Measurements from ENCODE around the gene NEUROG1. TPM values are rescaled to one million over a fixed set of nuclear protein-coding genes. Genes with fewer than 3 reads are reported as not detected.
A peak's percentile ranks its signal among the peaks of the same experiment; 100 is the strongest.

NEUROG1 gene
- total and polyA plus RNA-seq, 2 experiments from 2014 or later, result 0.16 TPM; not detected in 1

DNA sequence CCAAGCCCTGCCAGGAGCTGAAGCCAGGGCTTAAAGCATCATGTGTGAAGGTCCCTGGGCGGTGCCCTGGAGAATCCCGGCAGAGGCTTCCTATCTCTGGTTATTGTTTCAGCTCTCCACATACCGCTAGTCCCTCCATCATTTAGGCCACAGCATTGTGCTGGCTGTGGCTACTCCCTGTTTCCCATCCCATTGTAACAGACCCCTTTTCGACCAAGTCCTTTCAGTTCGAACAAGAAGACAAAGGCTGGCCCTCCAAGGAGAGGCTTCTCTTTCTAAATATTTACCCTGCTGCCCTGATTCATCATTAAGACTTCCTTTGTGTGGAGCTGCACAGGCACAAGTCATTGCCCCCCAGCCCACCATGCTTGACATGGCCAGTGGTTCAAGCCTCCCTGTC, 41.6 kb downstream of the NEUROG1 start (continued):
- TF ChIP-seq, protein P1, sequence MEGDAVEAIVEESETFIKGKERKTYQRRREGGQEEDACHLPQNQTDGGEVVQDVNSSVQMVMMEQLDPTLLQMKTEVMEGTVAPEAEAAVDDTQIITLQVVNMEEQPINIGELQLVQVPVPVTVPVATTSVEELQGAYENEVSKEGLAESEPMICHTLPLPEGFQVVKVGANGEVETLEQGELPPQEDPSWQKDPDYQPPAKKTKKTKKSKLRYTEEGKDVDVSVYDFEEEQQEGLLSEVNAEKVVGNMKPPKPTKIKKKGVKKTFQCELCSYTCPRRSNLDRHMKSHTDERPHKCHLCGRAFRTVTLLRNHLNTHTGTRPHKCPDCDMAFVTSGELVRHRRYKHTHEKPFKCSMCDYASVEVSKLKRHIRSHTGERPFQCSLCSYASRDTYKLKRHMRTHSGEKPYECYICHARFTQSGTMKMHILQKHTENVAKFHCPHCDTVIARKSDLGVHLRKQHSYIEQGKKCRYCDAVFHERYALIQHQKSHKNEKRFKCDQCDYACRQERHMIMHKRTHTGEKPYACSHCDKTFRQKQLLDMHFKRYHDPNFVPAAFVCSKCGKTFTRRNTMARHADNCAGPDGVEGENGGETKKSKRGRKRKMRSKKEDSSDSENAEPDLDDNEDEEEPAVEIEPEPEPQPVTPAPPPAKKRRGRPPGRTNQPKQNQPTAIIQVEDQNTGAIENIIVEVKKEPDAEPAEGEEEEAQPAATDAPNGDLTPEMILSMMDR (conservative IDR thresholded peaks at IDR 0.05; ENCODE audit: low read depth in 2 of 2), result no peak
- TF ChIP-seq, protein P2, sequence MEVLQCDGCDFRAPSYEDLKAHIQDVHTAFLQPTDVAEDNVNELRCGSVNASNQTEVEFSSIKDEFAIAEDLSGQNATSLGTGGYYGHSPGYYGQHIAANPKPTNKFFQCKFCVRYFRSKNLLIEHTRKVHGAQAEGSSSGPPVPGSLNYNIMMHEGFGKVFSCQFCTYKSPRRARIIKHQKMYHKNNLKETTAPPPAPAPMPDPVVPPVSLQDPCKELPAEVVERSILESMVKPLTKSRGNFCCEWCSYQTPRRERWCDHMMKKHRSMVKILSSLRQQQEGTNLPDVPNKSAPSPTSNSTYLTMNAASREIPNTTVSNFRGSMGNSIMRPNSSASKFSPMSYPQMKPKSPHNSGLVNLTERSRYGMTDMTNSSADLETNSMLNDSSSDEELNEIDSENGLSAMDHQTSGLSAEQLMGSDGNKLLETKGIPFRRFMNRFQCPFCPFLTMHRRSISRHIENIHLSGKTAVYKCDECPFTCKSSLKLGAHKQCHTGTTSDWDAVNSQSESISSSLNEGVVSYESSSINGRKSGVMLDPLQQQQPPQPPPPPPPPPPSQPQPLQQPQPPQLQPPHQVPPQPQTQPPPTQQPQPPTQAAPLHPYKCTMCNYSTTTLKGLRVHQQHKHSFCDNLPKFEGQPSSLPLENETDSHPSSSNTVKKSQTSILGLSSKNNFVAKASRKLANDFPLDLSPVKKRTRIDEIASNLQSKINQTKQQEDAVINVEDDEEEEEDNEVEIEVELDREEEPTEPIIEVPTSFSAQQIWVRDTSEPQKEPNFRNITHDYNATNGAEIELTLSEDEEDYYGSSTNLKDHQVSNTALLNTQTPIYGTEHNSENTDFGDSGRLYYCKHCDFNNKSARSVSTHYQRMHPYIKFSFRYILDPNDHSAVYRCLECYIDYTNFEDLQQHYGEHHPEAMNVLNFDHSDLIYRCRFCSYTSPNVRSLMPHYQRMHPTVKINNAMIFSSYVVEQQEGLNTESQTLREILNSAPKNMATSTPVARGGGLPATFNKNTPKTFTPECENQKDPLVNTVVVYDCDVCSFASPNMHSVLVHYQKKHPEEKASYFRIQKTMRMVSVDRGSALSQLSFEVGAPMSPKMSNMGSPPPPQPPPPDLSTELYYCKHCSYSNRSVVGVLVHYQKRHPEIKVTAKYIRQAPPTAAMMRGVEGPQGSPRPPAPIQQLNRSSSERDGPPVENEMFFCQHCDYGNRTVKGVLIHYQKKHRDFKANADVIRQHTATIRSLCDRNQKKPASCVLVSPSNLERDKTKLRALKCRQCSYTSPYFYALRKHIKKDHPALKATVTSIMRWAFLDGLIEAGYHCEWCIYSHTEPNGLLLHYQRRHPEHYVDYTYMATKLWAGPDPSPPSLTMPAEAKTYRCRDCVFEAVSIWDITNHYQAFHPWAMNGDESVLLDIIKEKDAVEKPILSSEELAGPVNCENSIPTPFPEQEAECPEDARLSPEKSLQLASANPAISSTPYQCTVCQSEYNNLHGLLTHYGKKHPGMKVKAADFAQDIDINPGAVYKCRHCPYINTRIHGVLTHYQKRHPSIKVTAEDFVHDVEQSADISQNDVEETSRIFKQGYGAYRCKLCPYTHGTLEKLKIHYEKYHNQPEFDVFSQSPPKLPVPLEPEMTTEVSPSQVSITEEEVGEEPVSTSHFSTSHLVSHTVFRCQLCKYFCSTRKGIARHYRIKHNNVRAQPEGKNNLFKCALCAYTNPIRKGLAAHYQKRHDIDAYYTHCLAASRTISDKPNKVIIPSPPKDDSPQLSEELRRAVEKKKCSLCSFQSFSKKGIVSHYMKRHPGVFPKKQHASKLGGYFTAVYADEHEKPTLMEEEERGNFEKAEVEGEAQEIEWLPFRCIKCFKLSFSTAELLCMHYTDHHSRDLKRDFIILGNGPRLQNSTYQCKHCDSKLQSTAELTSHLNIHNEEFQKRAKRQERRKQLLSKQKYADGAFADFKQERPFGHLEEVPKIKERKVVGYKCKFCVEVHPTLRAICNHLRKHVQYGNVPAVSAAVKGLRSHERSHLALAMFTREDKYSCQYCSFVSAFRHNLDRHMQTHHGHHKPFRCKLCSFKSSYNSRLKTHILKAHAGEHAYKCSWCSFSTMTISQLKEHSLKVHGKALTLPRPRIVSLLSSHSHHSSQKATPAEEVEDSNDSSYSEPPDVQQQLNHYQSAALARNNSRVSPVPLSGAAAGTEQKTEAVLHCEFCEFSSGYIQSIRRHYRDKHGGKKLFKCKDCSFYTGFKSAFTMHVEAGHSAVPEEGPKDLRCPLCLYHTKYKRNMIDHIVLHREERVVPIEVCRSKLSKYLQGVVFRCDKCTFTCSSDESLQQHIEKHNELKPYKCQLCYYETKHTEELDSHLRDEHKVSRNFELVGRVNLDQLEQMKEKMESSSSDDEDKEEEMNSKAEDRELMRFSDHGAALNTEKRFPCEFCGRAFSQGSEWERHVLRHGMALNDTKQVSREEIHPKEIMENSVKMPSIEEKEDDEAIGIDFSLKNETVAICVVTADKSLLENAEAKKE (CRISPR knock-in tag; IDR thresholded peaks at IDR 0.05), result no peak
- TF ChIP-seq NANOG (IDR thresholded peaks at IDR 0.05; ENCODE audit: borderline replicate concordance) (no peak), POLR2AphosphoS5 (IDR thresholded peaks at IDR 0.05; ENCODE audit: low read depth) (no peak), ZNF114 (CRISPR knock-in tag; IDR thresholded peaks at IDR 0.05) (no peak), ZNF331 (CRISPR knock-in tag; IDR thresholded peaks at IDR 0.05; ENCODE audit: low read depth) (no peak)

DNA sequence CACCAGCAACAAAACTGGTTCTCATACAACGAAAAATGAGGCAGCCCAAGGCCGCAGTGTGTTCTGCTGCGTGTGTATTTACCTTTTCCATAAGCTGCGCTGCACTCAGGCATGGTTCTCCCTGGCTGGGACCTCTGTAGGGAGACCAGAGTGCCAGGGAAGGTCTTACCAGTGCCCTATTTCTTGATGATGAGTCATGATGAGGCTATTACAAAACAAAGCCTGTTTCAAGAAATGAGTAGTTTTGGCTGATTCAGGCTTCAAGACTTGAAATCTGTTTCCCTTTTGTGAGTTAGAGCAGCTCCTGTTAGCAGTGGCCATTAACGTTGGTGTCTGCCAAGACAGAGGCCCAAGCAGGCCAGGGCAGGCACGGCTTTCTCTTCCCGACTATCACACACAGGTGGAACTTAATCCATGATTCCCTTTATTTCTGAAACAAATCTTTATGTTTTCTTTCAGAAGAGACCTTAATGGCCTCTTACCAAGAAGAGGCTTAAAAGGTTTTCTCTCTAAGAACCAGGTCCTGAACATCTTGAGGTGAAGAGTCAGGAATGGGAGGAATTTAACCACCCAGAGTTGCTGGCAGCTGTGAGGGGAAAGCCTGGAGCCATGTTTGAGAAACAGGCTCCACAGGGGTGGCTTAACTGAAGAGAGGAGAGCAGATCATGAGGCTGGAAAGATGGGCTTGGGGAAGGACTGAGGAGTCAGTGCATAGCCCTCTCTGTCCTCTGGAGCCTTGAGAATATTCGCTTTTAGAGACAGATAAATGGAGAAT, 42.2 kb downstream of the NEUROG1 start:
- peaks cover 100% of the 10 kb centered on the region for H3K27me3 ChIP-seq (ENCODE audit: insufficient read depth)
- H3K27ac Mint-ChIP-seq, result no peak overlapping the region
- H3K27ac ChIP-seq (ENCODE audit: low read depth), result no peak overlapping the region
- no peaks in the 10 kb centered on the region for H3K79me2 ChIP-seq (replicated peaks; ENCODE audit: insufficient read depth)
- H3K27me3 Mint-ChIP-seq (ENCODE audit: insufficient read depth, low read depth, poor library complexity), result peaks cover 85% of the 10 kb centered on the region
- peaks cover 29% of the 10 kb centered on the region for H3K4me1 Mint-ChIP-seq
- H3F3A ChIP-seq (replicated peaks; ENCODE audit: low read depth), result peaks cover 13% of the 10 kb centered on the region; the same call in 1 of the 2 replicates
- no peaks in the 10 kb centered on the region for H3K36me3 ChIP-seq (ENCODE audit: insufficient read depth)
- H3K36me3 Mint-ChIP-seq (ENCODE audit: low read depth), result no peaks in the 10 kb centered on the region
- no peak overlapping the region for H3K4me2 ChIP-seq
- H3K9me2 ChIP-seq (ENCODE audit: insufficient read depth), result peaks cover 4% of the 10 kb centered on the region; the same call in 1 of the 2 replicates
- H4K20me1 ChIP-seq (replicated peaks; ENCODE audit: insufficient read depth), result peaks cover 10% of the 10 kb centered on the region; the same call in 1 of the 2 replicates
- 0 out of 3 replicates have a peak, but pooled peaks cover under 1% of the 10 kb centered on the region for H3K9me3 Mint-ChIP-seq
- DNase-seq (ENCODE audit: low spot score), result peak; percentile 39
- H3K4me3 ChIP-seq, result no peak overlapping the region
- H2AFZ ChIP-seq, result no peak overlapping the region
- H3K4me1 ChIP-seq (ENCODE audit: insufficient read depth), result peaks cover 33% of the 10 kb centered on the region
- ATAC-seq, result no peak
- H3K4me3 Mint-ChIP-seq, result no peak overlapping the region
- TF ChIP-seq NANOG (IDR thresholded peaks at IDR 0.05; ENCODE audit: borderline replicate concordance), result no peak
- no peak for TF ChIP-seq ZNF114 (CRISPR knock-in tag; IDR thresholded peaks at IDR 0.05)
- no peak for TF ChIP-seq EZH2 (IDR thresholded peaks at IDR 0.05; ENCODE audit: low read depth, unreplicated experiment)
- TF ChIP-seq POLR2AphosphoS5 (IDR thresholded peaks at IDR 0.05; ENCODE audit: low read depth), result no peak
- TF ChIP-seq JUNB (IDR thresholded peaks at IDR 0.05; ENCODE audit: unreplicated experiment), result no peak
- TF ChIP-seq, protein P3, sequence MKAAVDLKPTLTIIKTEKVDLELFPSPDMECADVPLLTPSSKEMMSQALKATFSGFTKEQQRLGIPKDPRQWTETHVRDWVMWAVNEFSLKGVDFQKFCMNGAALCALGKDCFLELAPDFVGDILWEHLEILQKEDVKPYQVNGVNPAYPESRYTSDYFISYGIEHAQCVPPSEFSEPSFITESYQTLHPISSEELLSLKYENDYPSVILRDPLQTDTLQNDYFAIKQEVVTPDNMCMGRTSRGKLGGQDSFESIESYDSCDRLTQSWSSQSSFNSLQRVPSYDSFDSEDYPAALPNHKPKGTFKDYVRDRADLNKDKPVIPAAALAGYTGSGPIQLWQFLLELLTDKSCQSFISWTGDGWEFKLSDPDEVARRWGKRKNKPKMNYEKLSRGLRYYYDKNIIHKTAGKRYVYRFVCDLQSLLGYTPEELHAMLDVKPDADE (IDR thresholded peaks at IDR 0.05), result no peak
- TF ChIP-seq, protein P4, sequence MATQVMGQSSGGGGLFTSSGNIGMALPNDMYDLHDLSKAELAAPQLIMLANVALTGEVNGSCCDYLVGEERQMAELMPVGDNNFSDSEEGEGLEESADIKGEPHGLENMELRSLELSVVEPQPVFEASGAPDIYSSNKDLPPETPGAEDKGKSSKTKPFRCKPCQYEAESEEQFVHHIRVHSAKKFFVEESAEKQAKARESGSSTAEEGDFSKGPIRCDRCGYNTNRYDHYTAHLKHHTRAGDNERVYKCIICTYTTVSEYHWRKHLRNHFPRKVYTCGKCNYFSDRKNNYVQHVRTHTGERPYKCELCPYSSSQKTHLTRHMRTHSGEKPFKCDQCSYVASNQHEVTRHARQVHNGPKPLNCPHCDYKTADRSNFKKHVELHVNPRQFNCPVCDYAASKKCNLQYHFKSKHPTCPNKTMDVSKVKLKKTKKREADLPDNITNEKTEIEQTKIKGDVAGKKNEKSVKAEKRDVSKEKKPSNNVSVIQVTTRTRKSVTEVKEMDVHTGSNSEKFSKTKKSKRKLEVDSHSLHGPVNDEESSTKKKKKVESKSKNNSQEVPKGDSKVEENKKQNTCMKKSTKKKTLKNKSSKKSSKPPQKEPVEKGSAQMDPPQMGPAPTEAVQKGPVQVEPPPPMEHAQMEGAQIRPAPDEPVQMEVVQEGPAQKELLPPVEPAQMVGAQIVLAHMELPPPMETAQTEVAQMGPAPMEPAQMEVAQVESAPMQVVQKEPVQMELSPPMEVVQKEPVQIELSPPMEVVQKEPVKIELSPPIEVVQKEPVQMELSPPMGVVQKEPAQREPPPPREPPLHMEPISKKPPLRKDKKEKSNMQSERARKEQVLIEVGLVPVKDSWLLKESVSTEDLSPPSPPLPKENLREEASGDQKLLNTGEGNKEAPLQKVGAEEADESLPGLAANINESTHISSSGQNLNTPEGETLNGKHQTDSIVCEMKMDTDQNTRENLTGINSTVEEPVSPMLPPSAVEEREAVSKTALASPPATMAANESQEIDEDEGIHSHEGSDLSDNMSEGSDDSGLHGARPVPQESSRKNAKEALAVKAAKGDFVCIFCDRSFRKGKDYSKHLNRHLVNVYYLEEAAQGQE (IDR thresholded peaks at IDR 0.05; ENCODE audit: unreplicated experiment), result no peak
